Glutamatergic neuron (in vitro differentiated cells): ENCODE measurements around the gene DHRS2. TPM values are rescaled to one million over a fixed set of nuclear protein-coding genes. Genes with fewer than 3 reads are reported as not detected.

ENCODE experiments used
- DNase-seq: peaks from one replicate; pipeline ENCODE4 v3.0.0; 2022
- H3K27ac Mint-ChIP-seq: one replicate; pipeline ENCODE4 v1.8.0; 2020; ENCODE audit warnings: mild to moderate bottlenecking, mixed read lengths, inconsistent platforms; ENCODE audit not compliant: unreplicated experiment
- H3K27me3 Mint-ChIP-seq: one replicate; pipeline ENCODE4 v1.8.0; 2020; ENCODE audit warnings: mild to moderate bottlenecking, moderate library complexity, mixed read lengths, inconsistent platforms; ENCODE audit not compliant: unreplicated experiment
- H3K36me3 Mint-ChIP-seq: one replicate; pipeline ENCODE4 v1.8.0; 2020; ENCODE audit warnings: mild to moderate bottlenecking, mixed read lengths, inconsistent platforms; ENCODE audit not compliant: unreplicated experiment
- H3K4me1 Mint-ChIP-seq: one replicate; pipeline ENCODE4 v1.8.0; 2020; ENCODE audit warnings: mild to moderate bottlenecking, low read depth, mixed read lengths, inconsistent platforms; ENCODE audit not compliant: unreplicated experiment
- H3K4me3 Mint-ChIP-seq: one replicate; pipeline ENCODE4 v1.8.0; 2020; ENCODE audit warnings: mild to moderate bottlenecking, mixed read lengths, inconsistent platforms; ENCODE audit not compliant: unreplicated experiment
- H3K9me3 Mint-ChIP-seq: one replicate; pipeline ENCODE4 v1.8.0; 2020; ENCODE audit warnings: mild to moderate bottlenecking, moderate library complexity, mixed read lengths, inconsistent platforms; ENCODE audit not compliant: unreplicated experiment
- total RNA-seq: library from RNA; stranded (reverse); fragmentation: NEBNext Ultra II Directional; extraction: Animal tissue kit (Norgen Biotek cat#: 25700); gene quantifications from one replicate; pipeline ENCODE4 v1.2.1, GENCODE V29; 2021; ENCODE audit not compliant: unreplicated experiment
- TF ChIP-seq, protein P1 (sequence below): fragments of 200-600 bp; sonication (generic); IDR thresholded peaks from one replicate; pipeline ENCODE4 v1.5.0; 2021; ENCODE audit not compliant: partially characterized antibody, unreplicated experiment

DHRS2 gene
- total RNA-seq, 1 donor from 2014 or later = 0.42 TPM

DNA sequence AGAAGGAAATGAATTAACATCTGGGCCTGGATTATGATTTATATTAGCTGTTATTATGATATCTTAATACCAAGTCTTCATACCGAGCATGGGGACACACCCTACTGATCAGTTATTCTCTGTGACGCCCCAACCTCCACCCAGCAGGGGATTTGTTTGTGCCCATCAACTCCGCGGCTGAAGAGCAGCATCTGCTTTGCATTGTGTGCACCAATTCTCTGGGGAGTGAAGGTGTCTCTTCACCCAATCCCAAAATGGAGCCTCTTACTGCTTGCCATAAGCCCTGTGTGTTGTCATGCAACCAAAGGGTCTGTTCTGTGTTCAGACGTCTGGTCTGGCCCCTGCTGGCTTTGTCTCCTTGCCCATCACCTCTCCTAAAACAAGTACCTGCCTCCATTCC, 25.4 kb downstream of the DHRS2 start:
- Mint-ChIP-seq H3K9me3 (peaks cover 7% of the 10 kb centered on the region), H3K27me3 (peaks cover 1% of the 10 kb centered on the region), H3K4me1 (peaks cover 29% of the 10 kb centered on the region), H3K27ac (peak overlapping the region; percentile 71), H3K4me3 (peak overlapping the region; percentile 73), H3K36me3 (no peaks in the 10 kb centered on the region)
- TF ChIP-seq, protein P1, sequence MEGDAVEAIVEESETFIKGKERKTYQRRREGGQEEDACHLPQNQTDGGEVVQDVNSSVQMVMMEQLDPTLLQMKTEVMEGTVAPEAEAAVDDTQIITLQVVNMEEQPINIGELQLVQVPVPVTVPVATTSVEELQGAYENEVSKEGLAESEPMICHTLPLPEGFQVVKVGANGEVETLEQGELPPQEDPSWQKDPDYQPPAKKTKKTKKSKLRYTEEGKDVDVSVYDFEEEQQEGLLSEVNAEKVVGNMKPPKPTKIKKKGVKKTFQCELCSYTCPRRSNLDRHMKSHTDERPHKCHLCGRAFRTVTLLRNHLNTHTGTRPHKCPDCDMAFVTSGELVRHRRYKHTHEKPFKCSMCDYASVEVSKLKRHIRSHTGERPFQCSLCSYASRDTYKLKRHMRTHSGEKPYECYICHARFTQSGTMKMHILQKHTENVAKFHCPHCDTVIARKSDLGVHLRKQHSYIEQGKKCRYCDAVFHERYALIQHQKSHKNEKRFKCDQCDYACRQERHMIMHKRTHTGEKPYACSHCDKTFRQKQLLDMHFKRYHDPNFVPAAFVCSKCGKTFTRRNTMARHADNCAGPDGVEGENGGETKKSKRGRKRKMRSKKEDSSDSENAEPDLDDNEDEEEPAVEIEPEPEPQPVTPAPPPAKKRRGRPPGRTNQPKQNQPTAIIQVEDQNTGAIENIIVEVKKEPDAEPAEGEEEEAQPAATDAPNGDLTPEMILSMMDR = no peak
- no peak for DNase-seq

DNA sequence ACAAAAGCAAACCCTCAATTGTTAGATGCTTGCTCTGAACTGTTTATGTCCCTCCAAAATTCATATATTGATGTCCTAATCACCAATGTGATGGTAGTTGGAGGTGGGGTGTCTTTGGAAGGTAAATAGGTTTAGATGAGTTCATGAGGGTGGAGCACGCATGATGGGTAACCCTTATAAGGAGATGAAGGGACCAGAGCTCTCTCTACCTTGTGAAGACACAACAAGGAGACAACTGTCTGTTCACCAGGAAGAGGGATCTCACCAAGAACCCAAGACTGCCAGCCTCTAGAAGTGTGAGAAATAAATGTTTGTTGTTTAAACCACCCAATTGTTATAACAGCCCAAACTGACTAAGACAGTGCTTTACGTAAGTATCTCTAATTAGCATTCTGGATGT, 27.0 kb downstream of the DHRS2 start:
- H3K27ac Mint-ChIP-seq = no peak overlapping the region
- H3K4me3 Mint-ChIP-seq = no peak overlapping the region
- DNase-seq = no peak
- TF ChIP-seq, protein P1 = no peak
- H3K4me1 Mint-ChIP-seq = peaks cover 29% of the 10 kb centered on the region
- H3K27me3 Mint-ChIP-seq = peaks cover 1% of the 10 kb centered on the region
- H3K36me3 Mint-ChIP-seq = no peaks in the 10 kb centered on the region
- H3K9me3 Mint-ChIP-seq = peaks cover 7% of the 10 kb centered on the region

- no peaks in the 10 kb centered on the region for H3K36me3 Mint-ChIP-seq
- H3K4me3 Mint-ChIP-seq = no peak overlapping the region
- DNase-seq = no peak
- H3K27me3 Mint-ChIP-seq = peaks cover 1% of the 10 kb centered on the region
- no peak overlapping the region for H3K27ac Mint-ChIP-seq
- H3K4me1 Mint-ChIP-seq = peaks cover 29% of the 10 kb centered on the region
- TF ChIP-seq, protein P1 = no peak
- peaks cover 7% of the 10 kb centered on the region for H3K9me3 Mint-ChIP-seq
Observed at GRCh38 chr14:23663711-23664110, 27.5 kb downstream of the DHRS2 start.

- Mint-ChIP-seq H3K27me3 (peaks cover 1% of the 10 kb centered on the region), H3K4me1 (peaks cover 25% of the 10 kb centered on the region), H3K27ac (no peak overlapping the region), H3K36me3 (no peaks in the 10 kb centered on the region), H3K4me3 (no peak overlapping the region), H3K9me3 (peaks cover 7% of the 10 kb centered on the region)
- TF ChIP-seq, protein P1 = no peak
- no peak for DNase-seq
Observed at GRCh38 chr14:23664207-23664885, 28.2 kb downstream of the DHRS2 start.

DNA sequence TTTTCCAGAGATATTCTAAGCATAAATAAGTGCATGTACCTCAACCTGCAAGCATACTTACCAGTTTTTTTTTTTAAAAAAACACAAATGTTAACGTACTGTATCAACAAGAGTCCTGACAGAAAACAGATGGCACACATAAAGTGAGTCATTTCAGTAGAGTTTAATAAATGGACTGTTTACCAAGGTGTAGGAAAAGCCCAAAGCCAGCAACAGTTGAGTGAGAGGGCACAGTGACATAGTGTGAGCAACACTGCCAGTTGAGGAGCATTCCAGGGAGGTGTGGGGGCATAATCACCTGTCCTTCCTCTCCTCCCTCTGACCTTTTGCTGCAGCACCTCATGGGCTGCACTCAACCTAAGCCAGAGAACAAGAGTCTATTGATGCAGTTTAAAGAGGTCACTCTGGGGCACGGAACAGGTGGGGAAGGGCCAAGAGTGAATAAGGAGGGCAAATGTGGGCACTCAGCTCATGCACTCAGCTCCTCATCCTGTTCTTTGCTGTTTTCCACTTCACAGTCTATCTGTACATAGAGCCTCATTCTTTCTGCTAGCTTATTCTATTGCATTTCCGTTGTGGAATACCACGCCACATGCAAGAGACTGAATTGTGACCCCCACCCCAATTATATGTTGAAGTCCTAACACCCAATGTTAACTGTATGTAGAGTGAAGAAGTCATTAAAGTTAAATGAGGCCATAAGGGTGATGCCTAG, 29.3 kb downstream of the DHRS2 start:
- Mint-ChIP-seq H3K4me3 (no peak overlapping the region), H3K27ac (peak overlapping the region; percentile 30), H3K9me3 (peaks cover 7% of the 10 kb centered on the region), H3K27me3 (peaks cover 1% of the 10 kb centered on the region), H3K36me3 (peaks cover 5% of the 10 kb centered on the region), H3K4me1 (peaks cover 18% of the 10 kb centered on the region)
- TF ChIP-seq, protein P1 = peak; percentile 28
- no peak for DNase-seq
